ENCODE data around the gene C1orf122. TPM values are rescaled to one million over a fixed set of nuclear protein-coding genes. Genes with fewer than 3 reads are reported as not detected.

C1orf122 gene
- total and polyA plus RNA-seq, 10 of the 15 experiments (the other 5 are each of a cell fraction or from before 2014, with no cell fraction given): 1.6 to 35.8 (median 14.8) TPM

DNA sequence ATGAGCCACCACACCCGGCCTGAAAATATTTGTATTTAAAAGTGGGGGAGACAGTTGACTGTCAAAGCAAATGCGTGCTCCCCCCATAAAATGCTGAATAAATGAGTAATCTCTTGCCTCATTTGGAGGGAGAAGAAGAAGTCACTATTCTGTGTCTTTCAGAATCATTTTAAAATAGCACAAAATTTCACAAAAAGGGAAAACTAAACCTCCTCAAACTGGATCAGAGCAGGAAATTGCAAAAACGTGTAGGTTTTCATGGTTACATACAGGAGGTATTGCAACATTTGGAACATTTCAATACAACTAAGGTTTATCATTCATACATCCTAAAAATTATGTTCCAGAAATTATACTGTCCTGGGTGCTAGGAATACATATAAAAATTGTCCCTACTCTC lies 38.2 kb downstream of the C1orf122 start:
- no peaks in the 10 kb centered on the region for H3K27me3 ChIP-seq (replicated peaks in 1 of 2; ENCODE audit: control insufficient read depth in 2 of 2, insufficient read depth in 2 of 2, low read length in 1 of 2)
- peaks cover 6 to 8% of the 10 kb centered on the region in 2 experiments; a peak in 3 of 4 replicates for H3K36me3 ChIP-seq (ENCODE audit: control insufficient read depth in 2 of 2, insufficient read depth in 2 of 2, low read length in 1 of 2)
- ATAC-seq (no peak), FAIRE-seq (no peak), DNase-seq (ENCODE audit: low read depth, low spot score) (no peak)
- in situ Hi-C loops (cut with MboI) (no loop called here), intact Hi-C loops (cut with micrococcal nuclease; ENCODE audit: unreplicated experiment) (no loop called here)
- peaks cover 7% of the 10 kb centered on the region for H3K4me1 ChIP-seq (ENCODE audit: control insufficient read depth, insufficient read depth, low read length)
- H3K4me2 ChIP-seq (ENCODE audit: control insufficient read depth, insufficient read depth): no peak overlapping the region
- no peaks in the 10 kb centered on the region for H4K20me1 ChIP-seq (ENCODE audit: control insufficient read depth, insufficient read depth)
- no TSS peak for BruUV-seq (replicated peaks)
- WGBS (ENCODE audit: insufficient coverage, insufficient replicate concordance, low lambda C conversion rate, missing lambda C conversion rate): 0% methylated on average over 3 of the region's 3 CpGs
- H3K9me3 ChIP-seq (replicated peaks; ENCODE audit: control insufficient read depth, insufficient read depth, low read length): no peaks in the 10 kb centered on the region
- peaks cover 48% of the 10 kb centered on the region for H3K79me2 ChIP-seq (ENCODE audit: control insufficient read depth, insufficient read depth, low read length)
- H2AFZ ChIP-seq (ENCODE audit: control insufficient read depth, low read depth, low read length): no peak overlapping the region
- H3K27ac ChIP-seq (ENCODE audit: control insufficient read depth, insufficient read depth): peak overlapping the region; percentile 59
- ChIA-PET POLR2A (interaction anchor here (0.7 to 1.7 kb wide), 3 partner anchors 9 to 585 kb away, joined by 6 to 12 read pairs (median 6); no protein-coding TSS in a partner anchor), RAD21 (ENCODE audit: unreplicated experiment) (interaction anchor here (1.0 kb wide), 1 partner anchor 154 kb away, joined by 3 read pairs; the partner anchor contains the start of gene CDCA8), CTCF (interaction anchor here (0.8 to 2.7 kb wide), 3 partner anchors 14 to 157 kb away, joined by 3 to 23 read pairs (median 4); partner anchors contain the start of gene MTF1), SMC1A (ENCODE audit: uncharacterized antibody, unreplicated experiment) (interaction anchor here (0.9 to 2.4 kb wide), 2 partner anchors 10 to 182 kb away, joined by 3 to 11 read pairs; no protein-coding TSS in a partner anchor)
- H3K9ac ChIP-seq (ENCODE audit: control insufficient read depth, insufficient read depth, low read length): no peak overlapping the region
- TF ChIP-seq SUZ12 (IDR thresholded peaks at IDR 0.05; ENCODE audit: unreplicated experiment): no peak
- no peak for TF ChIP-seq PAX5 (IDR thresholded peaks at IDR 0.05; ENCODE audit: borderline replicate concordance, low read depth, low read length)
- TF ChIP-seq JUND (IDR thresholded peaks at IDR 0.05; ENCODE audit: low read depth, low read length): no peak
- TF ChIP-seq, protein P1, sequence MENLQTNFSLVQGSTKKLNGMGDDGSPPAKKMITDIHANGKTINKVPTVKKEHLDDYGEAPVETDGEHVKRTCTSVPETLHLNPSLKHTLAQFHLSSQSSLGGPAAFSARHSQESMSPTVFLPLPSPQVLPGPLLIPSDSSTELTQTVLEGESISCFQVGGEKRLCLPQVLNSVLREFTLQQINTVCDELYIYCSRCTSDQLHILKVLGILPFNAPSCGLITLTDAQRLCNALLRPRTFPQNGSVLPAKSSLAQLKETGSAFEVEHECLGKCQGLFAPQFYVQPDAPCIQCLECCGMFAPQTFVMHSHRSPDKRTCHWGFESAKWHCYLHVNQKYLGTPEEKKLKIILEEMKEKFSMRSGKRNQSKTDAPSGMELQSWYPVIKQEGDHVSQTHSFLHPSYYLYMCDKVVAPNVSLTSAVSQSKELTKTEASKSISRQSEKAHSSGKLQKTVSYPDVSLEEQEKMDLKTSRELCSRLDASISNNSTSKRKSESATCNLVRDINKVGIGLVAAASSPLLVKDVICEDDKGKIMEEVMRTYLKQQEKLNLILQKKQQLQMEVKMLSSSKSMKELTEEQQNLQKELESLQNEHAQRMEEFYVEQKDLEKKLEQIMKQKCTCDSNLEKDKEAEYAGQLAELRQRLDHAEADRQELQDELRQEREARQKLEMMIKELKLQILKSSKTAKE (IDR thresholded peaks at IDR 0.05; ENCODE audit: low read depth, poor library complexity, severe bottlenecking): no peak
- no peak for TF ChIP-seq ZNF24 (IDR thresholded peaks at IDR 0.05)
- no peak for TF ChIP-seq ZBED1 (IDR thresholded peaks at IDR 0.05; ENCODE audit: borderline replicate concordance)
- no peak for TF ChIP-seq GABPA (IDR thresholded peaks at IDR 0.05; ENCODE audit: low read depth)
- TF ChIP-seq, protein P2, sequence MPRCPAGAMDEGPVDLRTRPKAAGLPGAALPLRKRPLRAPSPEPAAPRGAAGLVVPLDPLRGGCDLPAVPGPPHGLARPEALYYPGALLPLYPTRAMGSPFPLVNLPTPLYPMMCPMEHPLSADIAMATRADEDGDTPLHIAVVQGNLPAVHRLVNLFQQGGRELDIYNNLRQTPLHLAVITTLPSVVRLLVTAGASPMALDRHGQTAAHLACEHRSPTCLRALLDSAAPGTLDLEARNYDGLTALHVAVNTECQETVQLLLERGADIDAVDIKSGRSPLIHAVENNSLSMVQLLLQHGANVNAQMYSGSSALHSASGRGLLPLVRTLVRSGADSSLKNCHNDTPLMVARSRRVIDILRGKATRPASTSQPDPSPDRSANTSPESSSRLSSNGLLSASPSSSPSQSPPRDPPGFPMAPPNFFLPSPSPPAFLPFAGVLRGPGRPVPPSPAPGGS (IDR thresholded peaks at IDR 0.05; ENCODE audit: borderline replicate concordance, insufficient read depth, low read depth, low read length, poor library complexity, severe bottlenecking): no peak
- TF ChIP-seq RCOR1 (conservative IDR thresholded peaks at IDR 0.05; ENCODE audit: low read depth, low read length): no peak
- TF ChIP-seq, protein P3, sequence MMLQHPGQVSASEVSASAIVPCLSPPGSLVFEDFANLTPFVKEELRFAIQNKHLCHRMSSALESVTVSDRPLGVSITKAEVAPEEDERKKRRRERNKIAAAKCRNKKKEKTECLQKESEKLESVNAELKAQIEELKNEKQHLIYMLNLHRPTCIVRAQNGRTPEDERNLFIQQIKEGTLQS (IDR thresholded peaks at IDR 0.05; ENCODE audit: borderline replicate concordance, extremely low read depth, low read depth, low read length): no peak
- no peak for TF ChIP-seq HDAC6 (IDR thresholded peaks at IDR 0.05; ENCODE audit: unreplicated experiment)
- TF ChIP-seq, protein P4, sequence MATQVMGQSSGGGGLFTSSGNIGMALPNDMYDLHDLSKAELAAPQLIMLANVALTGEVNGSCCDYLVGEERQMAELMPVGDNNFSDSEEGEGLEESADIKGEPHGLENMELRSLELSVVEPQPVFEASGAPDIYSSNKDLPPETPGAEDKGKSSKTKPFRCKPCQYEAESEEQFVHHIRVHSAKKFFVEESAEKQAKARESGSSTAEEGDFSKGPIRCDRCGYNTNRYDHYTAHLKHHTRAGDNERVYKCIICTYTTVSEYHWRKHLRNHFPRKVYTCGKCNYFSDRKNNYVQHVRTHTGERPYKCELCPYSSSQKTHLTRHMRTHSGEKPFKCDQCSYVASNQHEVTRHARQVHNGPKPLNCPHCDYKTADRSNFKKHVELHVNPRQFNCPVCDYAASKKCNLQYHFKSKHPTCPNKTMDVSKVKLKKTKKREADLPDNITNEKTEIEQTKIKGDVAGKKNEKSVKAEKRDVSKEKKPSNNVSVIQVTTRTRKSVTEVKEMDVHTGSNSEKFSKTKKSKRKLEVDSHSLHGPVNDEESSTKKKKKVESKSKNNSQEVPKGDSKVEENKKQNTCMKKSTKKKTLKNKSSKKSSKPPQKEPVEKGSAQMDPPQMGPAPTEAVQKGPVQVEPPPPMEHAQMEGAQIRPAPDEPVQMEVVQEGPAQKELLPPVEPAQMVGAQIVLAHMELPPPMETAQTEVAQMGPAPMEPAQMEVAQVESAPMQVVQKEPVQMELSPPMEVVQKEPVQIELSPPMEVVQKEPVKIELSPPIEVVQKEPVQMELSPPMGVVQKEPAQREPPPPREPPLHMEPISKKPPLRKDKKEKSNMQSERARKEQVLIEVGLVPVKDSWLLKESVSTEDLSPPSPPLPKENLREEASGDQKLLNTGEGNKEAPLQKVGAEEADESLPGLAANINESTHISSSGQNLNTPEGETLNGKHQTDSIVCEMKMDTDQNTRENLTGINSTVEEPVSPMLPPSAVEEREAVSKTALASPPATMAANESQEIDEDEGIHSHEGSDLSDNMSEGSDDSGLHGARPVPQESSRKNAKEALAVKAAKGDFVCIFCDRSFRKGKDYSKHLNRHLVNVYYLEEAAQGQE (IDR thresholded peaks at IDR 0.05; ENCODE audit: low read depth, low read length): no peak
- no peak overlapping the region for H3K4me3 ChIP-seq
